NCI-H187 treated with DMSO at 0.1 percent for 48 hours (cell line): ENCODE data around the gene KRT73.

Experiments used
- DNase-seq: peaks from one replicate; lab custom pipeline; 2025; lab: John Stamatoyannopoulos, UW

The KRT73 gene

DNA sequence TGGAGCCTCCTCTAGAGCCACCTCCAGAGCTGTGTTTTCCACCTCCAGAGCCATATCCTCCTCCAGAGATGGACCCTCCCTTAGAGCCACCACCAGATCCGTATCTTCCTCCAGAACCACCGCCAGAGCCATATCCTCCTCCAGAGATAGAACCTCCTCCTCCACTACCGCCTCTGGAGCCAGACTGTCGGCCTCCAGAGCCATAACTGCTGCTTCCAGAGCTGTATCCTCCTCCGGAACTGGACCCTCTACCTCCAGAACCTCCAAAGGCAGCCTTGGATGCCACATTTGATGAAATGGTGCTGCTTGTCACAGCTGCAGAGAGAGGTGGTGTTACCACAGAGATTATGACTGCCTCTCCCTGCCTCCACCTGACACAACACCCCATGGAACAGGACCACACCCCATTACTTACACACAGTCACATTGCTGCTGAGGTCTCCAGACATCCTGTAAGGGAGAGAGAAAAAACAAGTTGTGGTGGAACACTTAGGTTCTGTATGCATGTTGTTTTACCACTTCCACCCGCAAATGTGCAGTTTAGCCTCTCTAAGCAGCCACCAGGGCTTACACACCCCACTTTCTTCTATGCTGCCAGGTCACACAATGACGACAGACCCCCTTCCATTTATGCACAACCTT lies 26.9 kb upstream of the KRT73 start:
- no peak for DNase-seq

- DNase-seq, result no peak
Measured at GRCh38 chr12:52644078-52644415, 25.7 kb upstream of the KRT73 start.

DNA sequence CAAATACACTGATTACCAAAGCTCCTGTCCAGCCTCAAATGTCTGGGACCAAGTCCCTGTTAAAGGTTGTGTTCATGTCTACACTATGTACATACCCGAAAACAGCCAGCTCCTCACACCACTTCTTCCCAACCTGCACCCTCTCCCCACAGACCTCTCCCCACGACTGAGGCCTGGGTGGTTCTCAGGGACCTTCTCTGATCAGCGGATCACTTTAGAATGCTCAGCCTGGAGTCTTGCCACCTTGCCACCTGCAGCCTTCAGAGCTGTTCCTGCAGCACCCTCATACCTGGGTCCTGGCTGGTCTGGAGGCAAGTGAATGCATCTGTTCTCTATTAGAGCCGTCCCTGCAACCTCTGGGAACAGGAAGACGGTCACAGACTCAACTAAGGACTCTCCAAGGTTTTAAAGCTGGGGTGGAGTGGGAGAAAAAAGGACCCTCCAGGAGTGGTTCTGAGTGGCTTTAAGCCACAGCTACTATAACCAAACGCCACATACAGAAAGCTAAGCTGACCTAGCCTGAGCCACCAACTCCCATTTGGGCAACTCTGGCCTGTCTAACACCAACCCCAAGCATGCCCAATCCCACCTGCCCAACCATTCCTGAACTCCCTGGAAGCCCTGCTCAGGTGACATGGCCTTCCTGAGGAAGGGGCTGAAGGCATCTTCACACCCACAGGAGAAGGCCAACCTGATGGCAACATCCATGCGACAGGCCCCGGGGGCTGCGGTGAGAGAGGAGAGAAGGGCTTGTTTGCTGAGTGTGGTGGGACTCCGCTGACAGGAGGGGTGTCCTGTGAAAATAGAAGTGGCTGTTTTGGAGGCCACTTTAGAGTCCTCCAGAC lies 25.1 kb upstream of the KRT73 start:
- no peak for DNase-seq

- DNase-seq, result no peak
Measured at GRCh38 chr12:52641468-52641867, 23.1 kb upstream of the KRT73 start.

GRCh38 chr12:52637299-52637698 lies 18.9 kb upstream of the KRT73 start:
- no peak for DNase-seq

DNA sequence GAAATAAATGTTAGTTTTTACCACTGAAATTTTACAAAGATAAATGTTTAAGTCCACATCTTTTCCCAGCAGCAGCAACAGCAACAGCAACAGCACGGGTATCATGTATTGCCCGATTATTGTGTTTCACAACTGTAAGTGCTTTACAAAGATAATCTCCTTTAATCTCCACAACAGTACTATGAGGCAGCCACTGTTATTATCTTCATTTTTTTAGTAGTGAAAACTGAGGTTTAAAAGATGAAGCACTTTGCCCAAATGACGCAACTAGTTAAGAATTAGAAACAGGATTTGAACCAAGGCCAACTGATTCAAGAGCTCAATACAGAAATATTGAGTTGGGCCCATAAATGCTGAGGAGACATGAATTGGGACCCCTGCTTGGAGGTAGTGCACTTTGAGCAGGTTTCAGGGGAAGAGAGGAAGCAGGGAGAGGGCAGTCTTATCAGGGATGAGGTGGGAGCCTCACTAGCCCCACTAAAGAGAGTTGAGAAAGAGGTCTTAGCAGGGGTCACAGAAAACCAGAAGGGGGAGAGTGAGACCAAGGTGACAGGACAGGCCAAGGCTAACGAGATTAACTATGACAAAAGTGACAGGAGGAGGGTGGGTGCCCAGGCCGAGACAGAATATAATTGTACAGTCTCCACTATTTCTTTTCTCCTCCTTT lies 18.4 kb upstream of the KRT73 start:
- no peak for DNase-seq

- DNase-seq, result no peak
Measured at GRCh38 chr12:52636189-52636588, 17.8 kb upstream of the KRT73 start.

DNA sequence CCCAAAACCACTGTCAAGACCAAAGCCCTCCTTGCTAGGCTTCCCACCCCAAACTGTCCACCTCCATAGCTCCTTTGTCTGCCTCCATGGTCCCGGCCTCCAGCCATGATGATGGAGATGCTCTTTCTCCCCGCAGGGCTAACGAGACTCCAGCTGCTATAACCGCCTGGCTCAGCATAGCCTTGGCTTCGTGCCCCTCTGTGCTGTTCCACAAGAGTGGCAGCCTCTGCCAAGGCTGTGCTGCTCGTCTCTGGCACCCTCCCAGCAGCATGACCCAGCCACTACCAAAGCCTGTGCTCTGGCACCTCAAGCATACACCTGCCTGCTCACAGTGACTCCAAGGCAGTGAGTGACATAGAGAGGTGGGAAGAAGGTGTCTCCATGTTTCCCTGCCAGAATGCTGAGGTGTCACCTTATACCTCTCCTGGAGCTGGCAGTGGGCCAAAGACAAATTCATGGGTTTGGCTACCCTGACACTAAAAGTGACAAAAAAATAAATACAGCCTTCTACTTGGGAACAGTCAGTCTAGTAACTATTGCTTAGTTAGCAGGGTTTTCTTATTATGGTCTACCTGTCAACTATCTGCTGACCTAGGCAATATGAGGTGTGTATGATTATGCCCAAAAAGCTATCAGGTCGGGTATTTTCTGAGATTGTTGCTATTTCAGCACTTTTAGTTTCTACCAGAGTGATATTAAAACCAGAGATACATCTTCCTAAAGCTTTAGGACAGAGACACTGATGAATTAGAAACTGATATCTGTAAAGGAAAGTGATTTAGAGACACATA lies 16.1 kb upstream of the KRT73 start:
- no peak for DNase-seq

DNA sequence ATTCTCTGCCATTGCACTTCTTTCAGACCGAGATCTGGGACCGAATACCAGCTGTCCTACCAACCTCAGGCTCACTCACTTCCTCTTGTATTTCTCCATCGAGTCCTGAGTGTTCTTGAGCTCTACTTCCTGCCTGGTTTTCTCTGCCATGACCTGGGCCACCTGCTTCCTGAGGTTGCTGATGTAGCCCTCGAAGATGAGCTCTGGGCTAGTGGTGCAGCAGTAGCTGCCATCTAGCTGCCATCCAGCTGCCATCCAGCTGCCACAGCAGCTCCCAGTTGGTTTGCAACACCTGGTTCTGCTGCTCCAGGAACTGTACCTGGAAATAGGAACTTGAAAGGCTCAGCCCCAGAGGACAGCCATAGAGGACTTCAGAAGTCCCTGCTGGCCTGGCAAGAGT lies 15.0 kb upstream of the KRT73 start:
- no peak for DNase-seq

DNA sequence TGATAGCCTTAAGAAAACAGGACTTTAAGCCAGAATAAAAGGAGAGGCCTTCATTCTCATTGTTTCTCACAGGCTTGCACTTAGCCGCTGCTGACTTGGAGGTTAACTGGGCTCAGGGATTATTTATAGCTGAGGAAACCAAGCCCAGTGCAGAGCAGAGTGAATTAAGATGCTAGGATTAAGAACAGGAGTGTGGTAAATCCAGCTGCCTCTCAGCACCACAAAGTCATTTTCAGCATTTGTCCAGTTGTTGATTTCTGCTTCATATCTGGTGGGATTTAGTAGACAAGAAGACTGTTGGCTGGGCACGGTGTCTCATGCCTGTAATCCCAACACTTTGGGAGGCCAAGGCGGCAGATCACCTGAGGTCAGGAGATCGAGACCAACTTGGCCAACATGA lies 14.3 kb upstream of the KRT73 start:
- DNase-seq, result no peak

- no peak for DNase-seq
Measured at GRCh38 chr12:52631676-52632459, 13.5 kb upstream of the KRT73 start.

DNA sequence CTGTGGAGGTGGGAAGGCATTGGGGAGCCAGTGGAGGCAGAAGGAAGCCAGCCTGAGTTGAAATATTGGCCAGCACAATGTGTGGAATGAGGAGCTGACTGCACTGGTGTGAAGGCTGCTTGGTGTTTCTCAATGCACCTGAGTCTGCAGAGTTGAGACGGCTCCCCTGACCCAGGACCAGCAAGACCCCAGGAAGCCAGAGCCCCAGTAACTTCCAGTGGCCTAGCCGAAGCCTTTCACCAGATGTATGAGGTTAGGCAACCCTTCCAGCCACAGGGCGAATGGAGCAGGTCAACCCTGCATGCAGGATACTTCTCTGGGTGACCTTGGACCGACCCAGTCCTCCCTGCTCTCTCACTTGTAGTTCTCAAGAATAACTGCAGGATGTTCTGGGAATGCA lies 12.9 kb upstream of the KRT73 start:
- no peak for DNase-seq

DNA sequence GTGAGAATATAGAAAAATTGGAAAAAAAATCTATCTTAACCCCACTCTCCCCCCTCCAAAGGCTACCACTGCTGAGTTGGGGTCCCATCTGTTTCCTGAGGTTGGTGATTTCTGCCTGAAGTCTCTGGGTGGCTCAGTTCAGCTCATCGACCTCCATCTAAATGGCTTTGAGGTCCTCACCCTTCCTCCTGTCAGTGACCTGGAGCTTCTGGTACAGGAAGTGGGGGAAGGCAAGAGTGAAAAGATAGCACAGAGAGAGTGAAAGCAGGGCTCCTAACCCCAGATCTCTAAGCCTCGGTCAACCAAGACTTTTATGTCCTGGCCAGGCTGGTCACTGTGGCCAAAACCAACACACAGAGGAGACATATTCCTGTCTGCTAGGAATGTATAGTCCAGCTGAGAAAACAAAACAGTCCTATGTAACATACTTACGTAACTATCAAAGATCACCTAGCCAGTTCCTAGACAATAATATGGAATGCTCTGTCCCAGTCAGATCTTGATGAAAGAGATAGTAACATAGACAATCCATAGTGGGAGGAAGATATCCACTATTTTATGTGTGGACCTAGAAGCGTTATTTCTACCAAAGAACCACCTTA lies 12.3 kb upstream of the KRT73 start:
- no peak for DNase-seq

DNA sequence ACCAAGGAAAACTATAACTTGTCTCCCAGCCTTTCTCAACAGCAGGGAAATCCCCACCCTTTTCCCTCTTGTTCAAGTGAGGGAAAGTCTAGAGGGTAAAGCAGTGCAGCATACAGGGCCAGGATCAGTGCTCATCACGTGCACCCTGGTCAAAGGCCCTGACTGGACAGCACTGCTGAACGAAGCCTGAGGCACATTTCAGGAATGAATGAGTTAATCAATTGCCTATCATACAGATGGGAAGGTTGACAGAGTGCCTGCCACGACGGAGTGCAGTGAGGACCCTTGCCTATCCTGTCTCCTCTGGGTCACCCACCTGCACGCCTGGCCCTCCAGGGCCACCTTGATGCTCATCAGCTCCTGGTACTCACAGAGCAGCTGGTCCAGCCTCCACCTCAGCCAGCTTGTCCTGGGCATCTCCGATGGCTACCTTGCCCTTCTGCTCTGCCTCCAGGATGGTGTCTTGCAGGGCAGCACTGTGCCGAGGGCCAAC lies 11.7 kb upstream of the KRT73 start:
- no peak for DNase-seq

DNA sequence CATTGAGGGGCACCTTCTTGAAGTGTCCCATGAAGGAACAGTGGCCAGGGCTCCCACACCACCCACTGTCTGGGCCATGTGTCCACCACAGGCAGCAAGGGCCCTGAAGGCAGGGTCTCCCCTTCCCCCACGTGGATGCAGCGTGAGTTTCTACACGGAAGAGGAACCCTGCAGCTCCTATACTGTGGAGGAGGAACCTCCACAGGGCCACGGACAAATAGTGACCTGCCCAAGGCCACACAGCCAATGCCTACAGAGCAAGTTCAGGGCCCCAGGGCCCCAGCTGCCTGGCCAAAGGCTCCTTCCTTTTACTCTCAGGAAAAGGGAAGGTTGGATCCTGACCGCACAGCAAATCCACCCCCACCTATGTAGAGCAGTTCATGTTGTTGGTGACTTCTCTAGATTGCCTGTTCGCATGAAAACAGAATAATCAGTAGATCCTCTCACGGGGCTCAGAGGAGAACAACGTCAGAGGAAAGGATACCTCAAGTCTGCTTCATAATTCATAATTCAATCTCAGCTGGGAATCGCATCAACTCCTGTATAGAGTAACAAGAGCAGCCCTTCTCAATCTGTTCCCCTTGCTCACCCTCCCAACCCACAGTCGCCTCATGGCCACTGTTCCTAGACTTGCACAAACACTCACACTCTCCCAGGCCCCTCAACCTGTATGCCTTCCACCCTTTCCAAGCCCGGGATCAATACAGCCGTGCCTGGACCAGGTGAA lies 11.1 kb upstream of the KRT73 start:
- DNase-seq, result no peak

- DNase-seq, result no peak
Measured at GRCh38 chr12:52628841-52629240, 10.5 kb upstream of the KRT73 start.

- DNase-seq, result no peak
Measured at GRCh38 chr12:52628111-52628507, 9.8 kb upstream of the KRT73 start.

DNA sequence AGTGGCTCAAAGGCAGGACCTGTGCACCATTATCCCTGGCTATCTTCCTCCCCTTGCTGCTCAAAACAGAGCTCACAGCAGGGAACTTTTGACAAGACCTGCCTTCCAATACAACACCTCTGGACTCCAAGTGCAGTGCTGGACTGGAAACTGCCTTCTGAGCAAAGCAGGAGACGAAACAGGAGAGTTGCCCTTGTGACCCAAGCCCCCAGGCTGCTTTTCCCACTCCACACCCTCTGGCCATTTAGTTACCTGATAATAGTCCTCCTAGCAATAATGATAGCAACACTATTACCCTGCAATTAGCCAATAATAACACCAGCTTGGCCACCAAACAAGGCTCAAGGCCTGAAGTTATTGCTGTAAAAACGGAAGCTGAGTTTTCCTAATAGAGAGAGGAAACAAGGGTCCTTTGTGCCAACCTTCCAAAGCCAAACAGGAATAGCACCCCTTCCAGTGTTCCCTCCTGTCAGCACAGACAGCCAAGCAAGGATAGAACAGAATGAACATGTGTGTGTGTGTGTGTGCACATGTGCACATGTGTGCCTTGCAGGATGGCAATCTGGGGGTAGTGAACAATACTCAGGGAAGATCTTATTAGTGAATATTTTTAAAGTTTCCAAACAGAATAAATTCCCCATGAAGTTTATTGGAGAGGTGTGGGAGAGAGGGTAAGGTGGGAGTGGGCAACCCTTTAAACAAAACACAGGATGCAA lies 9.2 kb upstream of the KRT73 start:
- DNase-seq, result no peak

- DNase-seq, result no peak
Measured at GRCh38 chr12:52622349-52622748, 4.0 kb upstream of the KRT73 start.

DNA sequence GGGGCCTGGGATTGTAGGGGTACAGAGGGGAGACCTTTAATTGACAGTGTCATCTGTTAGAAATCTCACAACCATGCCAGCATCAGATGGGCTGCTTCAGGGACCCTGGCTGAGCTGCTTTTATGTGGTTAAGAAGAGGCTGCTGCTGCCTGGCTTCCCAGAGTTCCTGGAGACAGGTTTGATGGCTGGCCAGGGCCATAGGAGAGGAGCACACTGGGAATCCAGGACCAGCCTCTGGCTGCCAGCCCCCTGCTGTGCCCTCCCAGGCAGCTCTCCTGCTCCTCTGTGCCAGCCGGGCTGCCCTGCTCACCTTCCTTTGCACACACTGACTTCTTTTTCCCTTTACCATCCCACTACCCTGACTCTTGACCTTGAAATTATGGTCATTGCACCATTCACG lies 507 bp upstream of the KRT73 start:
- DNase-seq, result no peak
